Spleen (tissue), 7 donors: Measurements from ENCODE around the gene PRSS2.

Experiments
- POLR2A ChIP-seq, 3 donors: fragments of 450-650 bp; IDR thresholded peaks; one replicate each; pipeline ENCODE4 v1.5.1; 2017; ENCODE audit warnings: antibody characterized with exemption in 3 of 3, mild to moderate bottlenecking in 1 of 3
- POLR2AphosphoS5 ChIP-seq, 3 donors: sonication (generic); formaldehyde crosslinking; IDR thresholded peaks; one replicate each; pipeline ENCODE4 v1.5.1; 2017; ENCODE audit warnings: antibody characterized with exemption in 3 of 3
- TF ChIP-seq, protein P1 (sequence below), 11 experiments: fragments of 200-600 bp in 7 of 11; fragments of 450-650 bp in 4 of 11; sonication (generic) in 4 of 11; IDR thresholded peaks in 8 of 11; conservative IDR thresholded peaks in 3 of 11; 1 replicate in 7 of 11; 2 replicates in 4 of 11; pipeline versions ENCODE4 v1.4.0 to v1.8.0; 2016 to 2021; ENCODE audit warnings: antibody characterized with exemption in 11 of 11, inconsistent platforms in 4 of 11, mild to moderate bottlenecking in 1 of 11
- donor health status: DM: no; HTN: no; CAD: no; lungs with moderate emphysema.
- donor health status: DM: no; HTN: no; CAD: no.
- donor health status: DM: no; HTN: no; CAD: no.

DNA sequence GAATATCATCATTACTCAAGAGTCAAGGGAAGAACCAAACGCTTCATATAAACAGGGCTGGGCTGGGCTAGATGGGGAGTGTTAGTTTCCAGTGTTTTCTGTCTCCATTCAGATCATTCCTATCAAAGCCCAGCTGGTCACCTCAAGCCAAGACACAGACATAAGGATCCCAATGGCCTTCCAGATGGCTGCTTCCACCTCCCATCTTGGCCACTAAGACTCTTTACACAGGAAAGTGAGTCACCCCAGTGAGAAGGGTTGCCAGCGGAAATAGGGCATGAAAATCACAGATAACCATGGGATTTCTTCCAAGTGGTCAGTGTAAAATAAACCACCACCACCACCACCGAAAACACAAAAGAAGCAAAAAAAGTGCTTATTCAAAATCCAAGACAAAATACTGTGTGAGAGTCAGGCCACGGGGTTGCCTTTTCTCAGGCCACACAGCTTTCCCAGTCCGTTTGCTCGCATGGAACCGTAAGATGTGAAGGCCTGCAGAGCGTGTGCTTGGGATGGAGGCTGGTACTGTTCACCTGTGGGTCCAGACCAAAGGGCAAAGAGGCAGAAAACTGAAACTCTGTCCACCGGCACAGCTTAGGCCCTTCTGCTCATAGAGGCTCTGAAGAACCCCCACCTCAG is 5.6 kb downstream of the PRSS2 start:
- TF ChIP-seq, protein P1, sequence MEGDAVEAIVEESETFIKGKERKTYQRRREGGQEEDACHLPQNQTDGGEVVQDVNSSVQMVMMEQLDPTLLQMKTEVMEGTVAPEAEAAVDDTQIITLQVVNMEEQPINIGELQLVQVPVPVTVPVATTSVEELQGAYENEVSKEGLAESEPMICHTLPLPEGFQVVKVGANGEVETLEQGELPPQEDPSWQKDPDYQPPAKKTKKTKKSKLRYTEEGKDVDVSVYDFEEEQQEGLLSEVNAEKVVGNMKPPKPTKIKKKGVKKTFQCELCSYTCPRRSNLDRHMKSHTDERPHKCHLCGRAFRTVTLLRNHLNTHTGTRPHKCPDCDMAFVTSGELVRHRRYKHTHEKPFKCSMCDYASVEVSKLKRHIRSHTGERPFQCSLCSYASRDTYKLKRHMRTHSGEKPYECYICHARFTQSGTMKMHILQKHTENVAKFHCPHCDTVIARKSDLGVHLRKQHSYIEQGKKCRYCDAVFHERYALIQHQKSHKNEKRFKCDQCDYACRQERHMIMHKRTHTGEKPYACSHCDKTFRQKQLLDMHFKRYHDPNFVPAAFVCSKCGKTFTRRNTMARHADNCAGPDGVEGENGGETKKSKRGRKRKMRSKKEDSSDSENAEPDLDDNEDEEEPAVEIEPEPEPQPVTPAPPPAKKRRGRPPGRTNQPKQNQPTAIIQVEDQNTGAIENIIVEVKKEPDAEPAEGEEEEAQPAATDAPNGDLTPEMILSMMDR (IDR thresholded peaks at IDR 0.05 in 8 of 11, conservative IDR thresholded peaks at IDR 0.05 in 3 of 11), result no peak
- TF ChIP-seq POLR2A (IDR thresholded peaks at IDR 0.05), result no peak
- TF ChIP-seq POLR2AphosphoS5 (IDR thresholded peaks at IDR 0.05), result no peak
